ENCODE data around the gene LPGAT1.
"Not testable (repeated sequence)": the region's sequence is repeated elsewhere in the genome, so short reads cannot be mapped to it uniquely, and the experiment has no call there.

Gene LPGAT1

DNA sequence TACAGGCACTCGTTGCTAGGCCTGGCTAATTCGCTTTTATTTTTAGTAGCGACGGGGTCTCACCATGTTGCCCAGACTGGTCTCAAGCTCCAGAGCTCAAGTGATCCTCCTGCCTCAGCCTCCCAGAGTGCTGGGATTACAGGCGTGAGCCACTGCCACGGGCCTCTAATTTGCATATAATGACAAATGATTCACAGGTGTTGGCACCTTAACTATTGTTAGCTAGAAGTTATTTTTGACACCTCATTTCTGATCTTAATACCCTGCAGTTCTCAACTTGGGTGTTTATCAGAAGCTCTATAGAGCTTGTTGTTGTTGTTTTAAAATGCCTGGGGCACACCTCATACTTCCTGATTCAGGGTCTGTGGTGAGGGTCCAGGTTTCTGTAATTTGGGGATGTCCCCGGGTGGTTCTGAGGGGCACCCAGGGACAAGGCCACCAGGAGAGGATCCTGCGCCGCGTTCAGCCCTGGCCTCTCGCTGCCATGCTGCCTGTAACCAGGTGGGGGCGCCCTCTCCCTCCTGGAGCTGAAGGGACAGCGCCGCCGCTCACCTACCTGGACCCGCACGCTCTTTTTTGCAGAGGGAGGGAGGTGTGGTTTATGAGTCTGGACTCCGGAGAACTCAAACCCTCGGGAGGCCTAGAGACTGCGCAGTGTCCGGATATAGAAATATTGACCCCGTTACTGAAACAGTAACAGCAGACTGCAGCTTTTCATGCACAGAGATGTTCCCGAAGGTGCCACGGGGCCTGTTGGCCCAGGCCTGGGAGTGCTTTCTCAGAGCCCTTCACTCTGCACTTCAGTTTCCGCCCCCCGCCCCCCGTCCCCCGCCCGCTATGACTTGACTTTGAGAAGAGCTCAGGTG lies 132.2 kb downstream of the LPGAT1 start:
- H4K20me1 ChIP-seq: no peaks in the 10 kb centered on the region
- H3K4me3 ChIP-seq: no peak overlapping the region
- peak overlapping the region; percentile 22; the same call in 1 of the 2 replicates for H3K27ac ChIP-seq
- H3K36me3 ChIP-seq: no peaks in the 10 kb centered on the region
- no peaks in the 10 kb centered on the region for H3K27me3 ChIP-seq
- no peak overlapping the region for H3K9ac ChIP-seq
- TF ChIP-seq Cebpa-rat (IDR thresholded peaks at IDR 0.05): no peak
- peak overlapping the region; percentile 28; the same call in 1 of the 2 replicates for H3K4me2 ChIP-seq
- H3K9me3 ChIP-seq: peaks cover 17% of the 10 kb centered on the region
- H3K4me1 ChIP-seq: peaks cover 36% of the 10 kb centered on the region

DNA sequence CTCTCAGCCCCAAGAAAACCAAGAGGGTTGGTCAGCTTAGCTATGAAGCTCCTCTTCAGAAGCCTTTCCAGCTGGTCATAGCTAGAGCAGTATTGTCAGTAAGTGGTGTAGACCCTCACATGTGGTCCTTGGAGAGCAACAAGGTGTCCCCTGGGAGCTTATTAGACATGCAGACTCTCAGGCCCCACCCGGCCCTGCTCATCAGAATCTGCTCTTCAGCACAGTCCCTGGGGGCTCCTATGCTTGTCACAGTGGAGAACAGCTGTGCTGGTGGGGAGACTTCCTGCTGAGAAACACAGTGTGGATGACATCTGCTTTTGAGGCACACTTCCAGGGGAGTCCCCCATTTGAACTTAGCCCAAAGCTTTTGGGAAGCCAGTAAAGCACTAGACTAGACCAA lies 133.2 kb downstream of the LPGAT1 start:
- no peaks in the 10 kb centered on the region for H3K36me3 ChIP-seq
- peaks cover 20% of the 10 kb centered on the region for H3K9me3 ChIP-seq
- H3K4me3 ChIP-seq: no peak overlapping the region
- H3K4me2 ChIP-seq: peak overlapping the region; percentile 69
- H3K27ac ChIP-seq: peak overlapping the region; percentile 31
- H3K9ac ChIP-seq: no peak overlapping the region
- H3K27me3 ChIP-seq: no peaks in the 10 kb centered on the region
- no peak for TF ChIP-seq Cebpa-rat (IDR thresholded peaks at IDR 0.05)
- no peaks in the 10 kb centered on the region for H4K20me1 ChIP-seq
- H3K4me1 ChIP-seq: peaks cover 36% of the 10 kb centered on the region

DNA sequence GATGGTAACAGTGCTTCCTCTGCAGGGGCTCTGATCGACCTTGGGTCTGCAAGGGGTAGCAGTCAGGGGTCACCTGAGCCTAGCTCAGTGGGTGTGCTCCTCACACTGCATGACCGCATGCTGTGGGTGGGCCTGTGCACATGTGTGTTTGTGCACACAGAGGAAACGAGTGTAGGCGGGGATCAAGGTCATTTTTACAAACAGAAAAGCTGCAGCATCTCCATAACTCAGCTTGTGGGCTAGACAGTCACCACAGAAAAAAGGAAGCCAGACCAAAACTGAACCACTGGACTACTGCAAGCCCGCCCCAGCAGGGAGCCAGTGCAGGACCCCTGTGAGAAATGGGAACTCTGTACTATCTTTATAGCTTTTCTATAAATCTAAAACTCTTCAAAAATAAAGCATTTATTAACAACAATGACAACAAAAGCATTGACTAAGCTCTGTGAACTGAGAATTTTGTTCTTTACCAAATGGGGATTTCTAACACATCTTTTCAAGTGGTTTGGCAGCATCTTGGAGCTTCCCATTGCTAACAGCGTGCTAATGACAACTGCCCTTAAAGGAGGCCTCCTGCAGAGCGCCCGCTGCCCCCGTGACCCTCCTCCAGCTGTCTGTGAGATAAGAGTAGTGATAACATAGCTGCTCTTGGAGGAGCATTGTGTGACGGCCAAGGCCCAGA lies 135.3 kb downstream of the LPGAT1 start:
- TF ChIP-seq Cebpa-rat (IDR thresholded peaks at IDR 0.05): no peak
- H3K9ac ChIP-seq: no peak overlapping the region
- no peak overlapping the region for H3K27ac ChIP-seq
- H4K20me1 ChIP-seq: no peaks in the 10 kb centered on the region
- H3K4me3 ChIP-seq: no peak overlapping the region
- H3K4me2 ChIP-seq: peak overlapping the region; percentile 45
- H3K9me3 ChIP-seq: peaks cover 20% of the 10 kb centered on the region
- H3K27me3 ChIP-seq: no peaks in the 10 kb centered on the region
- peaks cover 36% of the 10 kb centered on the region for H3K4me1 ChIP-seq
- no peaks in the 10 kb centered on the region for H3K36me3 ChIP-seq

DNA sequence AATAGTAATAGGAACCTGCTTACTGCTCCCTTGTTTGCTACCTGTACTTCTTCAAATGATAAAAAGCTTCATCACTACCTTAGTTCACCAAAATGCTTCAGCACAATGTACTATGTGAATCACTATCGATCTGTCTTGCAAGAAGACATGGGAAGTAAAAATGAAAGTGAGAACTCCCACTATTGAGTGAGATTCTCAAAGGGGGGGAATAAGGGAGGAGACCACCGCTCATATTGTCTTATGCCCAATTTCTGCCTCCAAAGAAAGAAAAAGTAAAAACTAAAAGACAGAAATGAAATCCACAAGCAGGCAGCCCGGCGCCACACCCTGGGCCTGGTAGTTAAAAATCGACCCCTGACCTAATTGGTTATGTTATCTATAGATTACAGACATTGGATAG lies 136.7 kb downstream of the LPGAT1 start:
- H3K36me3 ChIP-seq, H3K27ac ChIP-seq, H3K27me3 ChIP-seq, H3K9ac ChIP-seq, H3K4me3 ChIP-seq, H3K4me2 ChIP-seq, H4K20me1 ChIP-seq: not testable (repeated sequence)
- Histone ChIP-seq H3K9me3 (peaks cover 20% of the 10 kb centered on the region), H3K4me1 (peaks cover 36% of the 10 kb centered on the region)
